Dermis blood vessel endothelial cell (primary cell): ENCODE measurements around the gene TRIM71. TPM values are rescaled to one million over a fixed set of nuclear protein-coding genes. Genes with fewer than 3 reads are reported as not detected.
"Not testable (repeated sequence)": the region's sequence is repeated elsewhere in the genome, so short reads cannot be mapped to it uniquely, and the experiment has no call there.

Experiments used
- DNase-seq: peaks from one replicate; pipeline ENCODE4 v3.0.0; 2010
- total RNA-seq: library from RNA; depleted of rRNA; stranded (reverse); fragments of >200 nt; gene quantifications from 2 replicates; pipeline ENCODE4 v1.2.3, GENCODE V29; 2014

The TRIM71 gene
- total RNA-seq, result not detected in 2 replicates

DNA sequence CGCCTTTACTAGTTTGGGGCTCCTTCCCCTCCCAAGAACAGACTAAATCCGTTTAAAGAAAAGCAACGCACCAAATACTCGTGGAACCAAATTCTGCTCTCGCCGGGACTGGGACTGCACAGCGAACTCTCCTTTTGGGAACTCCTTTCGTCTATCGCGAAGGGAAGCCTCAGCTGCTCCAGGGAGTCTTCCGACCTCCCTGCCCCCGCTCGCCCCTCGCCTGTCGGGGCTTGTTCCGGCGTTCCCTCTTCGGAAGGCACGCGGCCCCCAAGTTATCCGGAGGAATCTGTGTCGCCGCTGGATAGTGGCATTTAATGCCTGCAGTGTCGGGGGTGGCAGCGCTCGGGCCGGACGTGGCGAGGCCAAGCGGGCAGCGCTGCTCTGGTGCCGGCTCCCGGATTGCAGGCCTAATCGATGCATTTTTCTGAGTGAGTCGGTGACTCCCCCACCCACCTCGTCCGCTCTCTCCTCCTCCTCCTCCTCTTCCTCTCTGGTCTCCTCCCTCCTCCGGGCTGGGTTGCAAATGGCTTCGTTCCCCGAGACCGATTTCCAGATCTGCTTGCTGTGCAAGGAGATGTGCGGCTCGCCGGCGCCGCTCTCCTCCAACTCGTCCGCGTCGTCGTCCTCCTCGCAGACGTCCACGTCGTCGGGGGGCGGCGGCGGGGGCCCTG is at the start of gene TRIM71:
TSS of gene TRIM71 (plus strand) at position 440 of the 671 bp plus-strand sequence. CDS start at position 524, 84 bp downstream.
- DNase-seq, result peak; percentile 10

DNA sequence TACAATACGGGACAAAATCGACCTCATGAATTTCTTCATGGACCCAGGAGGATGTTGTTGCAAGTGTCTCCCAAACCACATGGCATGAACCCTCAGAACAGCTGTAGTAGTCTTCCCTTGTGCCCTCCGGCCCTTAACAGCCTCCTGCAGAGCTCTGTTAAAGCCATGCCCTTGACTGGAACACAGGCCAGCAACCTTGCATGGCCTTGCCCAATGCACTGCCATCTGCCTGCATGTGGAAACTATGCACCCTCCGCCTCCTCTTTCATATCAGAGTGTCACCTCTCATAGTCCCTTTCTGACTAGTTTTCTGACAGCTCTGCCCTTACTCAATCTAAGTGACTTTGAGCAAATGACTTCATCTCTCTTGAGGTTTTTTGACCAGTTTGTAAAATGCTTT is 39.4 kb upstream of the TRIM71 start:
- no peak for DNase-seq

DNA sequence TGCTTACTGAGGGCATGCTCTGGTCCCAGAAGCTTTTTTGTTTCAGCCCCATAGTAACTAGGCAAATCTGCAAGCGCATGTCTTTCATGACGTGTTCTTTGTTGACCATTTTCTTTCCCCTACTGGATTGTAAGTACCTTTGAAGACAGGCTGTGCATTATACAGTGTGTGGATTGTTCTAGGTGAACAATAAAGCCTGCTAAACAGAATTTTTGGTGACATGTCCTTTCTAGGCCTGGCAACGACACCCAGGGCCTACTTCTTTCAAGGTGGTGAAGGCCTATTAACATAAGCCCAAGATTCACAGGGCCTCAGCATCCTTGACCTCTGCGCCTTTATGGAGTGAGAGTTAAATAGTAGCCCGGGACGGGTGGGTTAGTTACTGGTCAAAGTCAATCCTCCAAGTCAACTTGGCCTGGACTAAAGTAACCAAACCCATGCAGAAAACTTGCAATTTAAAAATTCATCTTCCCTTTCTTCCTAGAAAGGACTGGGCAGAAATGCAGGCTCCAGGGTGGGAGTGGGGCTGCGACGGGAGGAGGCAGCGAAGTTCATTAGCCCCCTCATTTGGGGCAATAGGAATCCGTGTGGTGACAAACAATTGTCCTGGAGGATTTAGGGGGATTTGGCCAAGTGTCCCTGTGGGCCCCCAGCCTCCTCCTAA is 37.6 kb upstream of the TRIM71 start:
- no peak for DNase-seq

DNA sequence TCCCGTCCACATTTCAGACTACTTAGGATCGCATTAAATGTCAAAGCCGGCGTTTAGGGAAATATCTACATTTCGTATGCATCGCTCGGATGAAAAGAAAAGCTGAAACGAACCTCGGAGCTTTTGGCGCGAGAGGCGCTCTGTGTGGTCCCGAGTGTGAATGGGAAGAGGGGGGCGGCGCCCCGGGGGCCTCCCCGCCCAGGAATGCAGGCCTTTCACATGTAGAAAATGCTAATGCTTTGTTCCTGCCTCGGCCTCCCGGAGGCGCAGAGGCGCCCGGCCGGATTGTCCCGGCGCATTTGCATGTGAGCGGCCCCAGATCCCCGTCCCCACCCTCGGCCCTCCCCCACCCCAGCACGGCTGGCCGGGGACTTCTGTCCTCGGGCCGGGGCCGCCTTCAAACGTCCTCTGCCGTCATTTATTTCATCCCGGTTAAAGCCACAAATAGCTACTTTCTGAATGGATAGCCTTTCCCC is 37.0 kb upstream of the TRIM71 start:
- DNase-seq, result peak; percentile 64

DNA sequence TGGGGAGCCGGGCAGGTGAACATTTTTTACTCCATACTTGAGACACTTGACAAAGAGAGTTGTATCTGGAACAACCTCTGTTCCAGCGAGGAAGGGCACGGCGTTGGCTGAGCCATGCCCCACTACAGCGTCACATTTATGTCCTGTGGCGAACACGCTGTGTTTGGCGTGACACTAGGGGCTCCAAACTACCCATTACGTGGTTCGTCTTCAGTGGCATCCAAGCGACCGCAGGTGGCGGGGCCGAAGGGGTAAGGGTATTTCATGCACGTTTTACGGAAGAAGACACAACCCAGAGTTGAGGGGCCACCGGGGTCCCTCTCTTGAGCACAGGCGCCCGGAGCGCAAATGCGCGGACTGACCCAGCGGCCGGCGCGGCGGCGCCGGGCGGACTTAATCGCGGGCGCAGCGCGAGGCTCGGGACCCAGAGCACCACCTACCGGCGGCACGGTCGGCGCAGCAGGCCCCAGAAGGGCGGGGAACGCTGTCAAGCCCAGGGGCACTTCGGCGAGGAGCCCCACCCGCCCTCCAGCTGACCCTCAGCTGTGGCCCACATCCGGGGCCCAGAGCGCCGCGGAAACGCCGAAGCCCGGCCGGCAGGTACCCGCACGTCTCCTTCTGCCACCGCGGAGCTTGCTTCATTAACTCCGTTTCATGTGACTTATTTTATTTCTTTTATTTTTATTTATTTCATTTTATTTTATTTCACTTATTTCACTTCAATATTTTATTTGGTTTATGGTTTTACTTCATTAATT is 36.4 kb upstream of the TRIM71 start:
- peak; percentile 88 for DNase-seq

DNA sequence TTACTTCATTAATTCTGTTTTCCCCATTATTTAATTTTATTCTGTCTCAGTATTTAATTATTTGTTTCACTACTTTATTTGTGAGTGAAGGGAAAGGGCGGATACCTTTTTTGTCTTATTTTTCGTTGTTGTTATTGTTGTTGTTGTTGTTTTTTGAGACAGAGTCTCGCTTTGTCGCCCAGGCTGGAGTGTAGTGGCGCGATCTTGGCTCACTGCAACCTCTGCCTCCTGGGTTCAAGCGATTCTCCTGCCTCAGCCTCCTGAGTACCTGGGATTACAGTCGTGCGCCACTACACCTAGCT is 35.9 kb upstream of the TRIM71 start:
- DNase-seq, result not testable (repeated sequence)

DNA sequence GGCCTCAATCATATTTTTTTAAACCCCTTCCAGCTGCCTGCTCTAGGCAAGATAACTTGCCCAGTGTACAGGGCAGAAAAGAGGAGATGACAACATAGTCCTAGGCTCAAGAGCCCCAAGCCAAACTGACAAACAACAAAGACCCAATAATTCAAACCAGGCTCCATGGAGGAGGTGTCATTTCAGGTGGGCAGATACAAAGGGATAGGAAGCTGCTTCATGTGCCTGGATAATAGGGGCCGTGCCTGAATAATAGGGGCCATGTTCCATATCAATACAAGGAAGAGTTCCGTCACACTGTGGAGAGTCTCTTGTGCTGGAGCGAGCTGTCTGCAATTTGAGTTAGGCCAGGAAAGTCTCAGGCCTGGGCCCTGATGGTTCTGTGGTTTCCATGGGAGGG is 35.4 kb upstream of the TRIM71 start:
- no peak for DNase-seq

DNA sequence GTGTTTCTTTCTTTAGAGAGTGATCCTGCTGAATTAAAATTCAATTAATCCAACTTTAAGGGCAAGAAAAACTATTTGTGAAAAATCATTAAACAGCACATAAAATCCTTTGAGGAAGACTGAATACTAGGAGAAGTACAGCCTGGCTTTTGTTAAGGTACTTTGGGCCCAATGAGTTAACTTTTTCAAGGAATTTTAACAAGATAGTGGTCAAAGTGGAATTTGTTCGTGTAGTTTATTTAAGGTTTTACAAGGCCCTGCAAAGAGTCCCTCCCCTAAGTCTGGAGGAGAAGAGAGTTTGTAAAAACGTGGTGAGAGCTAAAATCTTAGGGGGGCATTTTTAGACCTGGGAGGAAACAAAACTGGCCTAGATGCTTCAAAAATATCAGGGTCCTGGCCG is 26.0 kb upstream of the TRIM71 start:
- DNase-seq, result no peak

DNA sequence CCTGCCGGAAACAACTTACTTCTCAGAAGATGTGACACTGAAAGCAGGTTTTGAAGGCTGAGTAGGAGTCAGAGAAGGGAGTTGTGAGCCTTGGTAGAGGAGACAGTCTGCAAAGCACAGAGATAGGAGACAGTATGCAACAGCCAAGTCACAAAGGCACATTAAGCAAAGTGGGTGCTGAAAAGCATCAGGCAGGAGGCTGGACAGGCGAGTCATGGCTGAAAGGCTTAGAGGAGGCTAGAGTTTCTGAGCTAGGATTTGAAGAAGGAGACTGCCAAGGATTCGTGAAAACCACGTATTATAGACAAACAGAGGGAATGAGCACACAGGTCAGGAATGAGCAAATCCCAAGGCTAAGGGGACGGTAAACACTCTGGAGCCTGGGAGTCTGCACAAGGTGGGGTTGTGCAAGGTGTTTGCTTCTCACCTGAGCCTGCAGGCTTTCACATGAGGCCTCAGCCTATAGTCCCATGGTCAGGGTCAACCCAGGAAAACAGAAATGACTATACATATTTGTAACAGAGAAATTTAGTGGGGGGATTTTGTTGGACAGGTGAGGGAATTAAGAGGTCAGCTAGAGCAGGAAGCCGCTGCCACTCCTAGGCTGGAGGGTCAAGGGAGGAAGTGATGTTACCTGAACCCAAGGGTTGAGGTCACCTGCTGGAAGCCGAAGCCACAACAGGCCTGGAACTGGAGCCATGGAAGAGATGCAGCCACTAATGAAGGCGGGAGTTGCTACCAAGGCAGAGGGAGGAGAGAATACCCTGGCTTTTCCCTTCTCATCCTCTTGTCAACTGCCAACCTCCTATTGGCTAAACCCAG is 23.1 kb upstream of the TRIM71 start:
- DNase-seq, result no peak

DNA sequence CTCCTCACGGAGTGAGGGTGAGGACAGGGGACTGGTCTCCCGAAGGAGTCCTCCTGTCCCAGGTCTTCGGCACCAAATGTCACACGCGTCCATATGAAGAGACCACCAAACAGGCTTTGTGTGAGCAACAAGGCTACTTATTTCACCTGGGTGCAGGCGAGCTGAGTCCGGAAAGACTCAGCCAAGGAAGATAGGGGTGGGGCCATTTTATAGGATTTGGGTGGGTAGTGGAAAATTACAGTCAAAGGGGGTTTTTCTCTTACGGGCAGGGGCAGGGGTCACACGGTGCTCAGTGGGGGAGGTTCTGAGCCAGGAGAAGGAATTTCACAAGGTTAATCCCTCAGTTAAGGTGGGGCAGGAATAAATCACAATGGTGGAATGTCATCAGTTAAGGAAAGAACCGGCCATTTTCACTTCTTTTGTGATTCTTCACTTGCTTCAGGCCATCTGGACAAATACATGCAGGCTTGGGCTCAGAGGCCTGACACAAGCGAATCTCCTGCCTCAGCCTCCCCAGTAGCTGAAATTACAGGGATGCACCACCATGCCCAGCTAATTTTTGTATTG is 21.3 kb upstream of the TRIM71 start:
- not testable (repeated sequence) for DNase-seq

DNA sequence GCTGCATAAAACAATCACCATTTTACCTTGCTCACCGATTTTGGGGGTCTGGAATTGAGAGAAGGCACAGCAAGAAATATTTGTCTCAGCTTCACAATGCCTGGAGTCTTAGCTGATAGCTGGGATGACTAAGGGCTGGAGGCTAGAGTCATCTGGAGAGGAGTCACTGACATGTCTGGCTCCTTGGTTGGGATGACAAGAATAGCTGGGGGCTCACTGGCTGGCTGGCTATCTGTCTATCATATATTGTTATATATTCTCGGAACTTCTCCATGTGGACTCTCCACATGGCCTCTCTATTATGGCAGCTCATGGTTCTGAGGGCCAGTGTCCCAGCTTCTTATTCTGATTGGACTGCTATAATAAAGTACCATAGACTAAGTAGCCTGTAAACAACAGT is 20.0 kb upstream of the TRIM71 start:
- no peak for DNase-seq

DNA sequence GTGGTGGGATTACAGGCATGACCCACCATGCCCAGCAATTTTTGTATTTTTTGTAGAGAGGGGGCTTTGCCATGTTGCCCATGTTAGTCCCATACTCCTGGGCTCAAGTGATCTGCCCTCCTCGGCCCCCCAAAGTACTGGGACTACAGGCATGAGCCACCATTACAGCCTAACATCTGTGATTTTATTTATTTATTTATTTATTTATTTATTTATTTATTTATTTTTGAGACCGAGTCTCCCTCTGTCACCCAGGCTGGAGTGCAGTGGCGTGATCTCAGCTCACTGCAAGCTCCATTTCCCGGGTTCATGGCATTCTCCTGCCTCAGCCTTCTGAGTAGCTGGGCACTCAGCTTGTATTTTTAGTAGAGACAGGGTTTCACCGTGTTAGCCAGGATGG is 16.4 kb upstream of the TRIM71 start:
- not testable (repeated sequence) for DNase-seq

DNA sequence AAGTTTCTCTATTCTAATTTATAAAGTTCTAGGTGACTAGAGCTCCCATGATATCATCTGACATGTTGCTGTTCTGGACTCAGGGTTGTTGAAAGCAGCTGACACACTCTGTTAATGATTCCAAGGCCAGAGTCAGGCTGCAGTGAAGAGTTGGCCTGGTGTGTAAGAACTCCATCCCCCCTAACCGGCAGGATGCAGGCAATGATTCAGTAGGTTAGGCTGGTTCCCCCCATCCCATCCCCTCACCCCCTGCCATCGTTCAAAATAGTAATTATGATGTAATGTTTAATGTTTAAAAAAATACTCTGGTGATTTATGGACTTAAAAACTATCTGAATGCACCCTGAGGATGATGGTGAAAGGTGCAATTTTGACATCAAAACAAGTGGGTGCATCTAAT is 4.6 kb upstream of the TRIM71 start:
- DNase-seq, result no peak

DNA sequence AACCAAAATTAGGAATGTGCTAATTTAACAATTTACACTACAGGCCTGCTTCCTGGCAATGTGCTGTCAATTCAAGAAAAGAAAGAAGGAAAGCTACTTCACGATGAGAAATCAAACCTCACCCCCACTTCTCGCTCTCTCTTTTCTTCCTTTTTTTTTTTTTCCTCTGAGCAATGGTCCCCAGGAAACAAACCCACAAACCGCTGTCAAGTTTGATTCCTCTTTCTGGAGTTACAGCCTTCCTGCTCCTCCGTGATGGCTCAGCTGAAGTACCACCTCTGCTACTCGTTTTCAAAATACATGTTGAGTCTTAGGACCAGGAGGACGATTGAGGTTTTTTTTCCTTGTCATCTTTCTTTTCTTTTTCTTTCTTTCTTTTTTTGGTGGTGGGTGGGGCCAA is 3.4 kb upstream of the TRIM71 start:
- DNase-seq, result no peak

DNA sequence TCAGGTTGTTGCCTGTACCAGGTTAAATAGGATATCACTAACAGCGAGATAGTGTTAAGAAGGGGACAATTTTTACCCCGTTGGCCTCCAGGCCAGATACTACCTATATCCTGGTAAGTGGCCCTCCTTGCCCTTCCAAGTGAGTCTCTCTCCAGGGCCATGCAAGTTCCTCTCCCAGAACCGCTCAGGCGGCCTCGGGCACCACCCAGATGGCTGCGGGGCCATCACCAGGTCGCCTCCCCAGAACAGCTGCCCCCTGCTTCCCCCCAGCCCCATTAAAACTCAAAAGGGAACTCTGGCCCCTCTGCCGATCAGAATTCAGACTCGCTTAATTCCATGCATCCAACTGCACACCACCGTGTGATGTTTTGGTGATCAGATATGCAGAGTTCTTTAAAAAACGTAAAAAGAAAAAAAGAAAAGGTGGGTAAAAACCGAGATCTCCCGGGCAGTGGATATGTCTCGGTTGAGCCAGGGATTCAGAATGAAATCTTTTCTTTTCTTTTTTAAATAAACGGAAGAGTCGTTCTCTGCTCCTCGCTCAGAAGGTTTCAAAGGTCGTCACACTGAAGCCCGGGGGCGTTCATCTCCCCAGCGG is 1.9 kb upstream of the TRIM71 start:
- DNase-seq, result no peak

DNA sequence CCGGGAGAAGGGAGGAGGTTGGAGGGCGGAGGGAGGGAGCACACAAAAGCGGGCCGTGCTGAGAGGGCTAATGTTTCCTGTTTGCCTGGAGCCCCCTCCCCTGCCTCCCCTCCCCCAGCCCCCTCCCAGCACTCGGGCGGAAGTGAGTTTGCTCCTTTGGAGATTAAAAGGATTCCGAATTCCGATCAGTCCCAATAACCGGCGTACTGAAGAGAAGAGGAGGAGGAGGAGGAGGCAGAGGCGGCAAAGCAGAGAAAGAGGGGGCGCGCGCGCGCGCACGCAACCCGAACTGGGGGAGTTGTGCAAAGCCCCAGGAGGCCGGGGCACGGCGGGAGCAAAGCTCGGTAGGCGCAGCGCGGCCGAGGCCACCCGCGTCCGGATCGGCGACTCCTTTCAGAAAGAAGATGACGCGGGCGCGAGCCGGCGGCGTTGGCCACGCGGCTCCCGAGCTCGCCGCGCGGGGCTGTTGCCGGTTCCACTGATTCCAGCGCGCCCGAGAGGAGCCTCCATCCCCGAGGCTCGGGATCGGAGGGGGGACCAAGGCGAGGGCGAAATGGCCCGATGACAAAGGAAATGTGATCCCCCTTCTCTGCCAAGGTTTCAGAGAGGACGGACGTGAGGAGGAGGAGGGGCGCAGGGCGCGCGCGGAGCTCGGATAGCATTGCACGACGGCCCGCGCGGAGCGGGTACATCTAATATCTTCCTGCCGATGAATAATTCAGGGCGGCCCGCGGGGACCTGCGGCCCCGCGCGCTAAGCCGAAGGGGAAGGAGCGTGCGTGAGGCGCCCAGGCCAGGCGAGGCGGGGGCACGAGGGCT is 1.1 kb upstream of the TRIM71 start:
- DNase-seq, result peak; percentile 26

DNA sequence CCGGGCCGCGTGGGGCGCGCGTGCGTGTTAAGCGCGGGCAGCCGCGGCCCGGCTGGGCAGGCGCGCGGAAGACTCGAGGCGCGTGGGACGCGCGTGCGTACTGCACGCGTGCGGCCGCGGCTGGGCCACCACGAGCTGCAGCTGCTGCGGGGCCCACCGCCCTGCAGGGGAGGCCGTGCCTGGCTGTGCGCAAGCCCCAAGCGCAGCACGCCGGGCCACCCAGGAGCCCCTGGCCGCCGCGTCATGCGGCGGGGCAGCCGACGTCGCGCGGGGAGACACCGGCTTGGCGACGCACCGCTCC is 590 bp upstream of the TRIM71 start:
- DNase-seq, result no peak

DNA sequence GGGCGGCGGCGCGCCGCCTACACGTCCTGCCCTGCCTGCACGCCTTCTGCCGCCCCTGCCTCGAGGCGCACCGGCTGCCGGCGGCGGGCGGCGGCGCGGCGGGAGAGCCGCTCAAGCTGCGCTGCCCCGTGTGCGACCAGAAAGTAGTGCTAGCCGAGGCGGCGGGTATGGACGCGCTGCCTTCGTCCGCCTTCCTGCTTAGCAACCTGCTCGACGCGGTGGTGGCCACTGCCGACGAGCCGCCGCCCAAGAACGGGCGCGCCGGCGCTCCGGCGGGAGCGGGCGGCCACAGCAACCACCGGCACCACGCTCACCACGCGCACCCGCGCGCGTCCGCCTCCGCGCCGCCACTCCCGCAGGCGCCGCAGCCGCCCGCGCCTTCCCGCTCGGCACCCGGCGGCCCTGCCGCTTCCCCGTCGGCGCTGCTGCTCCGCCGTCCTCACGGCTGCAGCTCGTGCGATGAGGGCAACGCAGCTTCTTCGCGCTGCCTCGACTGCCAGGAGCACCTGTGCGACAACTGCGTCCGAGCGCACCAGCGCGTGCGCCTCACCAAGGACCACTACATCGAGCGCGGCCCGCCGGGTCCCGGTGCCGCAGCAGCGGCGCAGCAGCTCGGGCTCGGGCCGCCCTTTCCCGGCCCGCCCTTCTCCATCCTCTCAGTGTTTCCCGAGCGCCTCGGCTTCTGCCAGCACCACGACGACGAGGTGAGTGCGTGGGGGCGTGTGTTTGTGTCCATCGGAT is 602 bp downstream of the TRIM71 start:
- peak; percentile 9 for DNase-seq

DNA sequence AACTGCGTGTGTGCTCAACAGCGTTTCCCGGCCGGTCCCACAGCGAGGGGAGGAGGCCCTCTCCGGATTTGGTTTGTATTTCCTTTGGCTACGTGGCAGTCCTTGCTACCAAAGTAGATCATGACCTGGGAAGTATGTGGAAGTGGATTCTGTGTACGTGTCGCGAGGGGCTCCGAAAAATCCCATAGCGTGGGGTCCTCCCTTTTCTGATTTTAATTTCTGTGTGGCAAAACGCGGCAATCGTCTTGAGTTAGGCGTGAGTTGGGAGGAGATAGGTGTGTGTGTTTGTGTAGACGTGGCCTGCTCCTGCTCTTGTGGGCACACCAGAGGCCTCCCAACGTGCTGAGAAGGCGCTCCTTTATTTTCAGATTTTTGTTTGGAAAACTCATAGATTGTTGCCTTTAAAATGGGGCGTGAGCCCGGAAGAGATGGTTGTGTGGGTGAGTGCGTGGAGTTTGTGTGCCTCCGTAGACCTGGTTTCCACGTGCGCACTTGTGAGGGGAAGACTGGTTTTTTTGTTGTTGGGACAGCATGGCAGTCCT is 1.2 kb downstream of the TRIM71 start:
- DNase-seq, result no peak

DNA sequence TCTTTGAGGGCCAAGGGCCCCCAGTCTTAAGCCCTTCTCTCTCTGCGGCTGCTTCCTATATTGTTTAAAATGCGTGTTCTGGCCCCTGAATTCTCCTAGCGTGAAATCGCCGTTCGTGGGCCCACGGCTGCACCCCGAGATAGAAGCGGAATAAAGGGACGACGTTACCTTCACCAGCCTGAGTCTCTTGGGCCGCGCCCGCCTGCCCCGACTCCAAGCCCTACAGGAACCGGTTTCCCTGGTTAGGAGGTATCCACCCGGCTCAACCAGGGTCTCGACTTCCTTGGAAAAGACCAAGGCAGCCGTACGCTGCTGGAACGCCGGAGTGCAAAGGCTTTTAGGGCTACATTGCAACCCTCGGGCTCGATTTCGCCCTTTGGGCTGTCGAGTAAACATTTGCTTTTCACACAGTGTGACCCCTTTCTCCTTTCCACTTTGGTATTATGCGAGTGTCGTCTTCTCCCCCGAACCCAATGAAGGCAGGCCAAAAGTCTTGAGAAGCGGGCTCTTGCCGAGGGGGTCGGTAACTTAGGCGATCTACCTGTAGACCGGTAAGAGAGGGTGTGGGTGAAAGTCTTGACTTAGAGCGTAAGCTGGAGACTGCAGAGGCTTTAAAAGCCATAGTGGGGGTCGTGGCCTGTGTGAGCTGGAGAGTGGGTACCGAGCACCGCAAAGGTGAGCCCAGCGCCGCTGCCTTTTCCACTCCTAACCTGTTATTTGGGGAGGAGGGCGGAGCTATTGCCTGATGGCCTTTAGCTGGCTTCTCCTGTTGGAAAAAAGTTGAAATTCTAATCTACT is 2.0 kb downstream of the TRIM71 start:
- DNase-seq, result no peak
